Measurements from ENCODE around the gene FKBP3.

DNA sequence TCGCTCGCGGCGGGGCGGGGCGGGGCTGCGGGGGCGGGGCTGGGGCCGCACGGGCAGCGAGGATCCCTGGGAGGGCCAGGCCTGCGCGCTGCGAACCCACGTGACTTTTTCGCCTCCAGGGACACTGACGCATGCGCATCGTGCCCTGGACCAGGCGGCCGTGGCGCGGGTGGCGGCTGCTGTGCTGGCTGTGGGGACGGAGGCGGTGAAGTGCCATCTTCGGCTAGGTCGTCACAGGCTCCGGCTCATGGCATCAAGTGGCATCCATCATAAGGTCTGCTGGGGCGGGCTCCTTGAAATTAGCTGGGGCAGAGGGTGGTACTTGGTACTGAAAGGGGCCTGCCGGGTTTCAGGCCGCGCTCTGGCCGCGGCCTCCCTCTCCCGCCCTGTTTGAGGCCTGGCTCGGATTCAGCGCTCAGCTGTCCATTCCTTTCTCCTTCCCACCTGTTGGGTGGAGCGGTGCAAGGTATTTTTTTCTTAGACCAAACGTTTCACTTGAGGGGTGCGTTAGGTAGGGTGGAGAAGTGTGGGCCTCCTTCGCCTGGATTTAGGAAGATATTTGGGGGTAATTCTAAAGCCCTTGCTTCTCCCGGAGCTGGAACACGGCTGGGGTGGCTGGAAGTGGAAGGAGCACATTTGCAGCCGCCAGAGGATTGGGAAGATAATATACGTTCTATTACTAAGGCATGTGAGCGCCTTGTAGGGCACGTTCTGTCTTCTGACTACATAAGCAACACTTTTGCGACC, 50.1 kb downstream of the FKBP3 start, which contains the start of gene PRPF39:
- TF ChIP-seq, protein P1, sequence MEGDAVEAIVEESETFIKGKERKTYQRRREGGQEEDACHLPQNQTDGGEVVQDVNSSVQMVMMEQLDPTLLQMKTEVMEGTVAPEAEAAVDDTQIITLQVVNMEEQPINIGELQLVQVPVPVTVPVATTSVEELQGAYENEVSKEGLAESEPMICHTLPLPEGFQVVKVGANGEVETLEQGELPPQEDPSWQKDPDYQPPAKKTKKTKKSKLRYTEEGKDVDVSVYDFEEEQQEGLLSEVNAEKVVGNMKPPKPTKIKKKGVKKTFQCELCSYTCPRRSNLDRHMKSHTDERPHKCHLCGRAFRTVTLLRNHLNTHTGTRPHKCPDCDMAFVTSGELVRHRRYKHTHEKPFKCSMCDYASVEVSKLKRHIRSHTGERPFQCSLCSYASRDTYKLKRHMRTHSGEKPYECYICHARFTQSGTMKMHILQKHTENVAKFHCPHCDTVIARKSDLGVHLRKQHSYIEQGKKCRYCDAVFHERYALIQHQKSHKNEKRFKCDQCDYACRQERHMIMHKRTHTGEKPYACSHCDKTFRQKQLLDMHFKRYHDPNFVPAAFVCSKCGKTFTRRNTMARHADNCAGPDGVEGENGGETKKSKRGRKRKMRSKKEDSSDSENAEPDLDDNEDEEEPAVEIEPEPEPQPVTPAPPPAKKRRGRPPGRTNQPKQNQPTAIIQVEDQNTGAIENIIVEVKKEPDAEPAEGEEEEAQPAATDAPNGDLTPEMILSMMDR (optimal IDR thresholded peaks at IDR 0.05 in 1 of 3, IDR thresholded peaks at IDR 0.05 in 1 of 3, conservative IDR thresholded peaks at IDR 0.05 in 1 of 3; ENCODE audit: extremely low read depth in 1 of 3, insufficient read depth in 2 of 3, low read length in 3 of 3): no peak
- no peak for TF ChIP-seq EZH2 (IDR thresholded peaks at IDR 0.05; ENCODE audit: low read length)

Measured in keratinocyte (primary cell).